ENCODE data around the gene PARP12. TPM values are rescaled to one million over a fixed set of nuclear protein-coding genes. Genes with fewer than 3 reads are reported as not detected.

The PARP12 gene
- total RNA-seq, 1 donor from 2014 or later, result 16.4 TPM

GRCh38 chr7:140021603-140022002, 41.1 kb downstream of the PARP12 start:
- Histone ChIP-seq H3K36me3 (peaks cover 44% of the 10 kb centered on the region), H3K27me3 (ENCODE audit: low read depth) (no peaks in the 10 kb centered on the region), H3K9me3 (replicated peaks) (no peaks in the 10 kb centered on the region), H3K4me1 (no peaks in the 10 kb centered on the region), H3K4me3 (no peak overlapping the region), H3K27ac (replicated peaks) (no peak overlapping the region)
- no peak for DNase-seq
- TF ChIP-seq CTCF (IDR thresholded peaks at IDR 0.05; ENCODE audit: borderline replicate concordance), result no peak
- intact Hi-C loops (cut with micrococcal nuclease), result no loop called here

- H3K27ac ChIP-seq (replicated peaks), result no peak overlapping the region
- H3K4me1 ChIP-seq, result no peaks in the 10 kb centered on the region
- H3K4me3 ChIP-seq, result no peak overlapping the region
- DNase-seq, result no peak
- H3K27me3 ChIP-seq (ENCODE audit: low read depth), result no peaks in the 10 kb centered on the region
- intact Hi-C loops (cut with micrococcal nuclease), result no loop called here
- peaks cover 24% of the 10 kb centered on the region for H3K36me3 ChIP-seq
- no peaks in the 10 kb centered on the region for H3K9me3 ChIP-seq (replicated peaks)
- no peak for TF ChIP-seq CTCF (IDR thresholded peaks at IDR 0.05; ENCODE audit: borderline replicate concordance)
These were observed 43.1 kb downstream of the PARP12 start for GRCh38 chr7:140019606-140020005.

GRCh38 chr7:140019172-140019571, 43.6 kb downstream of the PARP12 start:
- Histone ChIP-seq H3K4me1 (no peaks in the 10 kb centered on the region), H3K9me3 (replicated peaks) (no peaks in the 10 kb centered on the region), H3K4me3 (no peak overlapping the region), H3K27me3 (ENCODE audit: low read depth) (no peaks in the 10 kb centered on the region), H3K27ac (replicated peaks) (no peak overlapping the region), H3K36me3 (peaks cover 20% of the 10 kb centered on the region)
- intact Hi-C loops (cut with micrococcal nuclease), result no loop called here
- TF ChIP-seq CTCF (IDR thresholded peaks at IDR 0.05; ENCODE audit: borderline replicate concordance), result no peak
- DNase-seq, result no peak

GRCh38 chr7:140018125-140019043, 44.4 kb downstream of the PARP12 start:
- TF ChIP-seq CTCF (IDR thresholded peaks at IDR 0.05; ENCODE audit: borderline replicate concordance), result no peak
- H3K9me3 ChIP-seq (replicated peaks), result no peaks in the 10 kb centered on the region
- intact Hi-C loops (cut with micrococcal nuclease), result no loop called here

GRCh38 chr7:140017543-140017942, 45.2 kb downstream of the PARP12 start:
- peaks cover 3% of the 10 kb centered on the region for H3K36me3 ChIP-seq
- H3K4me3 ChIP-seq, result no peak overlapping the region
- no peaks in the 10 kb centered on the region for H3K4me1 ChIP-seq
- no peak for TF ChIP-seq CTCF (IDR thresholded peaks at IDR 0.05; ENCODE audit: borderline replicate concordance)
- H3K9me3 ChIP-seq (replicated peaks), result no peaks in the 10 kb centered on the region
- no peak for DNase-seq
- H3K27ac ChIP-seq (replicated peaks), result no peak overlapping the region
- H3K27me3 ChIP-seq (ENCODE audit: low read depth), result no peaks in the 10 kb centered on the region
- intact Hi-C loops (cut with micrococcal nuclease), result no loop called here

More at GRCh38 chr7:140018125-140019043, 44.4 kb downstream of the PARP12 start:
- Histone ChIP-seq H3K27me3 (ENCODE audit: low read depth) (no peaks in the 10 kb centered on the region), H3K27ac (replicated peaks) (no peak overlapping the region), H3K4me3 (no peak overlapping the region), H3K4me1 (no peaks in the 10 kb centered on the region), H3K36me3 (peaks cover 12% of the 10 kb centered on the region)
- DNase-seq, result no peak
